ENCODE measurements around the gene ZNF772.
A peak's percentile ranks its signal among the peaks of the same experiment; 100 is the strongest.
"Not testable (repeated sequence)": the region's sequence is repeated elsewhere in the genome, so short reads cannot be mapped to it uniquely, and the experiment has no call there.

The ZNF772 gene

DNA sequence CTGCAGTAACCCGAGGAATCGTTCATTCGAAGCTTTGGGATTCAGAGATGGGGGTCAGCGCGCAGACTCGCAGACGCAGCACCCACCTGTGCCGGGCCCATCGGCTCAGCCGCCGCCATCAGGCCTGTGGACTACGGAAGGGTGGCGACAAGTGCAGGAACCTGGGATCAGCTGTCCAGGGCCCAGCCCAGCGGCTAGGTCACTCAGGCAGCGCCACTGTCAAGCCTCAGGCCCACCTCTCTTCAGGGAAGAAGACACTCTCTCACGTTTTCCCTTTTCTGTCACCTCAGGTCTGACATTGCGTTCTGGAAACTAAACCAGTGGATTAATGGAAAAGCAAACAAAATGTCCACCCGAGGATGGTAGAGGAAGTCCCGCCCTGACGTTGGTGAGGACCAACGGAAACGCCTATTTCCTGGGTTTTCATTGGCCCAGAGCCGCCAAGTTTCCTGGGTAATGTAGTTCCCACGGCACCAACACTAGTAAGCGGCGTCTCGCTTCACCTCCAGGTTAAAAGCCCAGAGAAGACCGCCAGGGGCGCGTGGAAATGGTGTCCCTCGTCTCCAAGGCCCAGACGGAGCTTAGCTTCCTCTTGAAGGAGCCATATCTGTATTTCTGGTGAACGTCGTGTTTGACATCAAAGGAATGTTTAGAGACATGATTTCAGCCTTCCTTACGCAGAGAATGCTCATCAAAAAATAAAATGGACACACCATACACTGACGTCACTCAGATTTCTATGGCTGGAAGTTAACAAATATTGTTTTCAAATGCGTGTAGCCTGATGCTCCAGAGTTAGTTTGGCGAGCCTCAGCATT lies at the start of gene ZNF772:
Gene ZNF772 (minus strand): TSS at position 376 of the 818 bp plus-strand sequence. CDS start 257 bp downstream, at position 119.
- Histone ChIP-seq H3K36me3 (ENCODE audit: insufficient read depth, insufficient read length, low read length) (peaks cover 42% of the 10 kb centered on the region), H3K4me1 (ENCODE audit: insufficient read depth, insufficient read length) (no peaks in the 10 kb centered on the region), H3K9ac (ENCODE audit: insufficient read length, low read depth) (peak within 1 kb of the TSS; percentile 88), H3K4me3 (ENCODE audit: insufficient read length, low read depth) (peak within 1 kb of the TSS; percentile 86), H3K27me3 (ENCODE audit: insufficient read depth, insufficient read length) (no peaks in the 10 kb centered on the region), H3K9me3 (ENCODE audit: insufficient read depth, low read length) (peaks cover 39% of the 10 kb centered on the region)
- TF ChIP-seq ZNF274 (IDR thresholded peaks at IDR 0.05; ENCODE audit: low read depth, low read length) (no peak), YY1 (IDR thresholded peaks at IDR 0.05; ENCODE audit: insufficient read depth, insufficient read length) (no peak), SUZ12 (IDR thresholded peaks at IDR 0.05; ENCODE audit: extremely low read depth, insufficient read depth, insufficient read length) (no peak)
- peak; percentile 87 for DNase-seq (ENCODE audit: low read depth, low spot score)

DNA sequence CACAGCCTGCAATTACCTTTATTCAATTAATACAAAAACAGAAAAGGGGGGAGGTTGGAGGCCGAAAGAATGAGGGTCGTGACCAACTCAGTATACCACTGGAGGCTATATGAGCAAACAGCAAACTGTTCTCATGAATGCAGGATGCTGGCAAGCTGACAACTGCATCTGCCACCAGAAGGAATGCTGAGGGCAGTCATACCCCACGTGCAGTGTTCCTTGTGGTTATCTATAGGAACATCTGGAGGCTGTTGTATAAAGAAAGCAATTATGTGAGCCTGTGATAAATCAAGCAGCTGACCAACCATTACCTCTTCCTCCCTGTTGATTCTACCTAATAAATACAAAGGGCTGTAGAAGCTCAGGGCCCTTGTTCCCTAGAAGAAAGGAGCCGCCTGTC lies 40.7 kb upstream of the ZNF772 start:
- not testable (repeated sequence) for DNase-seq (ENCODE audit: low read depth, low spot score); H3K27me3 ChIP-seq (ENCODE audit: insufficient read depth, insufficient read length); H3K4me1 ChIP-seq (ENCODE audit: insufficient read depth, insufficient read length); H3K9ac ChIP-seq (ENCODE audit: insufficient read length, low read depth); H3K4me3 ChIP-seq (ENCODE audit: insufficient read length, low read depth); H3K36me3 ChIP-seq (ENCODE audit: insufficient read depth, insufficient read length, low read length)
- H3K9me3 ChIP-seq (ENCODE audit: insufficient read depth, low read length): peaks cover 25% of the 10 kb centered on the region

DNA sequence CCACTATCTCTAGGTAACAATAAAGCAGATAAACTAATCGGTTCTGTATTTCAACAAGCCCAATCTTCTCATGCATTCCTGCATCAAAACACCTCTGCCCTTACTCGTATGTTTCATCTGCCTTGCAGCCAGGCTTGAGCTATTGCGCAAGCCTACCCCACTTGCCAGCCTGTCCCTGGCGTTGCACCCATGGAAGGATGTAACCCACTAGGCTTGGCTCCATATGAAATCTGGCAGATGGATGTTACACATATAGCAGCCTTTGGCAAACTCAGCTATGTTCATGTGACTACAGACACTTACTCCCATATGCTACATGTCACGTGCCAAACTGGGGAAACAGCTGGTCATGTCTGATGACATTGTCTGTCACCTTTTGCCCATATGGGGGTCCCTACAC lies 37.9 kb upstream of the ZNF772 start:
- no peak overlapping the region for H3K4me3 ChIP-seq (ENCODE audit: insufficient read length, low read depth)

DNA sequence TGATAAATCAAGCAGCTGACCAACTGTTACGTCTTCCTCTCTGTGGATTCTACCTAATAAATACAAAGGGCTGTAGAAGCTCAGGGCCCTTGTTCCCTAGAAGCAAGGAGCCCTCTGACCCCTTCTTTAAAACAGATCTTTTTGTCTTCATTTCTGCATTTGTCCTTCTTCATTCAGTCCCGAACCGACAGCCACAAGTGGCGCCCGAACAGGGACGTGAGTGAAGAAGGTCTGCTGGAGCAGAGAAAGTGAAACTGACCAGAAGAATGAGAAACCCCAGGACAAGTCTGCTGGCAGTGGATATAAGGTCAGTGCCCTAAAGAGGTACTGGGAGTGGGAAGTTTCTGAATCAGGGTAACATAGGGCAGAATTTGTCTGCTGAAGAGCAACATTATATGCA lies 35.5 kb upstream of the ZNF772 start:
- no peaks in the 10 kb centered on the region for H3K4me1 ChIP-seq (ENCODE audit: insufficient read depth, insufficient read length)
- H3K9ac ChIP-seq (ENCODE audit: insufficient read length, low read depth): no peak overlapping the region
- TF ChIP-seq SUZ12 (IDR thresholded peaks at IDR 0.05; ENCODE audit: extremely low read depth, insufficient read depth, insufficient read length) (no peak), ZNF274 (IDR thresholded peaks at IDR 0.05; ENCODE audit: low read depth, low read length) (no peak), YY1 (IDR thresholded peaks at IDR 0.05; ENCODE audit: insufficient read depth, insufficient read length) (no peak)
- peaks cover 12% of the 10 kb centered on the region for H3K36me3 ChIP-seq (ENCODE audit: insufficient read depth, insufficient read length, low read length)
- no peak for DNase-seq (ENCODE audit: low read depth, low spot score)
- H3K9me3 ChIP-seq (ENCODE audit: insufficient read depth, low read length): peaks cover 43% of the 10 kb centered on the region
- H3K4me3 ChIP-seq (ENCODE audit: insufficient read length, low read depth): no peak overlapping the region
- no peaks in the 10 kb centered on the region for H3K27me3 ChIP-seq (ENCODE audit: insufficient read depth, insufficient read length)

More for the DNA sequence above, 37.9 kb upstream of the ZNF772 start:
- Histone ChIP-seq H3K27me3 (ENCODE audit: insufficient read depth, insufficient read length) (no peaks in the 10 kb centered on the region), H3K36me3 (ENCODE audit: insufficient read depth, insufficient read length, low read length) (peaks cover 6% of the 10 kb centered on the region), H3K9me3 (ENCODE audit: insufficient read depth, low read length) (peaks cover 43% of the 10 kb centered on the region), H3K4me1 (ENCODE audit: insufficient read depth, insufficient read length) (no peaks in the 10 kb centered on the region), H3K9ac (ENCODE audit: insufficient read length, low read depth) (no peak overlapping the region)
- no peak for DNase-seq (ENCODE audit: low read depth, low spot score)
- no peak for TF ChIP-seq SUZ12 (IDR thresholded peaks at IDR 0.05; ENCODE audit: extremely low read depth, insufficient read depth, insufficient read length)
- TF ChIP-seq YY1 (IDR thresholded peaks at IDR 0.05; ENCODE audit: insufficient read depth, insufficient read length): no peak
- TF ChIP-seq ZNF274 (IDR thresholded peaks at IDR 0.05; ENCODE audit: low read depth, low read length): no peak

DNA sequence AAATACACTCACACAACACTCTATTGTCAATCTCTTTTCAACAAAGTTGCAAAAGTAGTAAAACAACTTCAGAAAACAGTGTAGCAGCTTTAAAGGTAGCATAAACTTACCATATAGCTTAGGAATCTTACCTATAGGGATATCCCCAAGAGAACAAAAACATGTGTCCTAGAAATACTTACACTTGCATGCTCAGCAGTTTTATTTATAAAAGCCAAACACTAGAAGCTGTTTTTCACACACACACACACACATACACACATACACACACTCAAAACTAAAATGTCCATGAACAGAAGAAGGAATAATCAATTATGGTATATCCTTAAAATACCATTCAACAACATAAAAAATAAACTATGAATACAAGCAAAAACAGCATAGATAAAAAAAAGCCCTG lies 34.1 kb upstream of the ZNF772 start:
- H3K36me3 ChIP-seq (ENCODE audit: insufficient read depth, insufficient read length, low read length): peaks cover 23% of the 10 kb centered on the region
- H3K9ac ChIP-seq (ENCODE audit: insufficient read length, low read depth): no peak overlapping the region

DNA sequence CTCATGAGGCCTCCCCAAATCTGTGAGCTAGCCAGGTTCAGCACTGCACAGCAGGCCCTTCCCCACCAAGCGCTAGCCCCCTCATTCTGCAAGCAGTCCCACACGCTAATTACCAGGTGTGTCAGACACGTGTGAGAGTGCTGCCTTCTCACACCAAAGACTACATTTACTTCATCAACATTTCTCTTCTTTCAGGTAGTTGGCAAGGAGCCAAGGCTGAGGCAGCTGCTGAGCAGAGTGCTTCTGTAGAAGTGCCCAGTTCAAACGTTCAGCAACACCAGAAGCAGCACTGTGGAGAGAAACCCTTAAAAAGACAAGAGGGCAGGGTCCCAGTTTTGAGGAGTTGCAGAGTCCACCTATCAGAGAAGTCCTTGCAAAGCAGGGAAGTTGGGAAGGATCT lies 28.8 kb upstream of the ZNF772 start:
- no peak for TF ChIP-seq ZNF274 (IDR thresholded peaks at IDR 0.05; ENCODE audit: low read depth, low read length)
- no peak for TF ChIP-seq YY1 (IDR thresholded peaks at IDR 0.05; ENCODE audit: insufficient read depth, insufficient read length)
- no peak for TF ChIP-seq SUZ12 (IDR thresholded peaks at IDR 0.05; ENCODE audit: extremely low read depth, insufficient read depth, insufficient read length)
- peaks cover 54% of the 10 kb centered on the region for H3K36me3 ChIP-seq (ENCODE audit: insufficient read depth, insufficient read length, low read length)

More for the DNA sequence above, 34.1 kb upstream of the ZNF772 start:
- no peaks in the 10 kb centered on the region for H3K4me1 ChIP-seq (ENCODE audit: insufficient read depth, insufficient read length)
- no peak for DNase-seq (ENCODE audit: low read depth, low spot score)
- no peak overlapping the region for H3K4me3 ChIP-seq (ENCODE audit: insufficient read length, low read depth)
- no peak for TF ChIP-seq YY1 (IDR thresholded peaks at IDR 0.05; ENCODE audit: insufficient read depth, insufficient read length)
- no peak for TF ChIP-seq SUZ12 (IDR thresholded peaks at IDR 0.05; ENCODE audit: extremely low read depth, insufficient read depth, insufficient read length)
- no peak for TF ChIP-seq ZNF274 (IDR thresholded peaks at IDR 0.05; ENCODE audit: low read depth, low read length)
- H3K27me3 ChIP-seq (ENCODE audit: insufficient read depth, insufficient read length): no peaks in the 10 kb centered on the region
- peaks cover 43% of the 10 kb centered on the region for H3K9me3 ChIP-seq (ENCODE audit: insufficient read depth, low read length)

DNA sequence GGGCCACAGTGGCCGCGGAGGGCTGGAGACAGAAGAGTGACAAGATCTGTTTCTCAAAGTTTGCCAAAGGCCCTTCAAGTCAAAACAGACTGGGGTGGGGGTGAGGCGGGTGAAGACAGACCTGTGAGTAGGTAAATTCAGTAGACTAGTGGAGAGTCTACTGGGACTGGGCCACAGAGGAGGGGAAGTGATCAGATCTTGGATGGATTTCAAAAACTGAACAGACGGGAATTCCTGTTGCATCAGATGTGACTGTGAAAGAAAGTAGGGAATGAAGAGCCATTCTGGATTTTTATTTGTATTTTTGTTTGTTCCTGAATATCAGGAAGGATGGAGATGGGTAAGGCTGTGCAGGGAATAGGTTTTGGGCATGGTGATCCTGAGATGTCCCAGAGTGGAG lies 23.0 kb upstream of the ZNF772 start:
- not testable (repeated sequence) for H3K4me1 ChIP-seq (ENCODE audit: insufficient read depth, insufficient read length); H3K27me3 ChIP-seq (ENCODE audit: insufficient read depth, insufficient read length); DNase-seq (ENCODE audit: low read depth, low spot score); H3K9me3 ChIP-seq (ENCODE audit: insufficient read depth, low read length)
- H3K4me3 ChIP-seq (ENCODE audit: insufficient read length, low read depth): peak overlapping the region; percentile 36
- peaks cover 27% of the 10 kb centered on the region for H3K36me3 ChIP-seq (ENCODE audit: insufficient read depth, insufficient read length, low read length)
- H3K9ac ChIP-seq (ENCODE audit: insufficient read length, low read depth): peak overlapping the region; percentile 50

More for the DNA sequence above, 28.8 kb upstream of the ZNF772 start:
- Histone ChIP-seq H3K9me3 (ENCODE audit: insufficient read depth, low read length) (no peaks in the 10 kb centered on the region), H3K9ac (ENCODE audit: insufficient read length, low read depth) (no peak overlapping the region), H3K27me3 (ENCODE audit: insufficient read depth, insufficient read length) (no peaks in the 10 kb centered on the region), H3K4me1 (ENCODE audit: insufficient read depth, insufficient read length) (no peaks in the 10 kb centered on the region), H3K4me3 (ENCODE audit: insufficient read length, low read depth) (no peak overlapping the region)
- DNase-seq (ENCODE audit: low read depth, low spot score): no peak

DNA sequence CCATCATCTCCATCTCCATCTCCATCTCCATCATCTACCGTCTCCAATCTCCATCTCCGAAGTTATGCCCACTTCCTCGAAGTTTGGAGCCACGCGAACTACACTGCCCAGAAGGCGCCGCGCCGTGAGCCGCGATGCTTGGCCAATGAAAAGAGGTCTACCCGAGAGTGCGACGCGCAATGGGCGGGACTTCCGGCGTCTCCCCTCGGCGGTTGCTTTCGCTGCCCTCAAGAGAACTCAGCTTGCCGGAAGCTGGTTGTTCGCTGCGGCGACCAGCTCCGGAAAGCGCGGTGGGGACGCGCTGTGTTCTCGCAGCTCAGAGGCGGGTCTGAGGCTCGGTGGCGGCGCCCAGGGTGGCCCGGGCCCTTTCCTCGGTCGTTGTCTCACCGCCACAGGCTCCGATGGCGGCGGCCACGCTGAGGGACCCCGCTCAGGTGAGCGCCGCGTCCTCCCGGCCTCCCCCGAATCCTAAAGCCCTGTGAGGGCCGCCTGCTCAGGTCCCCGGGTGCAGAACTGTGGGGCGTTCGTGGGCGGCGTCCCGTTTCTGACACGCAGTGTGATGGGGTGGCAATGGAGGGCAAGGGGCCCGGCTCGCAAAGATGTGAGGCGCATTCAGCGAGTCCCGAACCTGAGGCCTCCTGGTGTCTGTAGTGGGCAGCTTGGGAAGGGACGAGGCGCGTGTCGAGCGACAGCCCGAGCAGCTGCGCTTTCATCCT lies 22.5 kb upstream of the ZNF772 start, which contains the start of gene ZNF773:
Gene ZNF773 (plus strand): TSS at position 259 of the 716 bp plus-strand sequence. CDS start 143 bp downstream, at position 402.
- H3K27me3 ChIP-seq (ENCODE audit: insufficient read depth, insufficient read length); H3K9me3 ChIP-seq (ENCODE audit: insufficient read depth, low read length); H3K4me1 ChIP-seq (ENCODE audit: insufficient read depth, insufficient read length): not testable (repeated sequence)
- H3K9ac ChIP-seq (ENCODE audit: insufficient read length, low read depth): peak within 1 kb of the TSS; percentile 88
- peak within 1 kb of the TSS; percentile 60 for H3K4me3 ChIP-seq (ENCODE audit: insufficient read length, low read depth)
- H3K36me3 ChIP-seq (ENCODE audit: insufficient read depth, insufficient read length, low read length): peaks cover 23% of the 10 kb centered on the region
- DNase-seq (ENCODE audit: low read depth, low spot score): peak; percentile 84

DNA sequence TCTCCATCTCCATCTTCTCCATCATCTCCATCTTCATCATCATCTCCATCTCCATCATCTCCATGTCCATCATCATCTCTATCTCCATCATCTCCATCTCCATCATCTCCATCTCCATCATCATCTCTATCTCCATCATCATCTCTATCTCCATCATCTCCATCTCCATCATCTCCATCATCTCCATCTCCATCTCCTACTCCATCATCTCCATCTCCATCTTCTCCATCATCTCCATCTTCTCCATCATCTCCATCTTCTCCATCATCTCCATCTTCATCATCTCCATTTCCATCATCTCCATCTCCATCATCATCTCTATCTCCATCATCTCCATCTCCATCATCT lies 21.9 kb upstream of the ZNF772 start:
- H3K9me3 ChIP-seq (ENCODE audit: insufficient read depth, low read length); H3K9ac ChIP-seq (ENCODE audit: insufficient read length, low read depth); DNase-seq (ENCODE audit: low read depth, low spot score); H3K27me3 ChIP-seq (ENCODE audit: insufficient read depth, insufficient read length); H3K4me1 ChIP-seq (ENCODE audit: insufficient read depth, insufficient read length); H3K4me3 ChIP-seq (ENCODE audit: insufficient read length, low read depth): not testable (repeated sequence)
- peaks cover 21% of the 10 kb centered on the region for H3K36me3 ChIP-seq (ENCODE audit: insufficient read depth, insufficient read length, low read length)

DNA sequence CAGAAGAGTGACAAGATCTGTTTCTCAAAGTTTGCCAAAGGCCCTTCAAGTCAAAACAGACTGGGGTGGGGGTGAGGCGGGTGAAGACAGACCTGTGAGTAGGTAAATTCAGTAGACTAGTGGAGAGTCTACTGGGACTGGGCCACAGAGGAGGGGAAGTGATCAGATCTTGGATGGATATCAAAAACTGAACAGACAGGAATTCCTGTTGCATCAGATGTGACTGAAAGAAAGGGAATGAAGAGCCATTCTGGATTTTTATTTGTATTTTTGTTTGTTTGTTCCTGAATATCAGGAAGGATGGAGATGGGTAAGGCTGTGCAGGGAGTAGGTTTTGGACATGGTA lies 10.9 kb upstream of the ZNF772 start:
- peaks cover 26% of the 10 kb centered on the region for H3K36me3 ChIP-seq (ENCODE audit: insufficient read depth, insufficient read length, low read length)
- H3K4me3 ChIP-seq (ENCODE audit: insufficient read length, low read depth): peak overlapping the region; percentile 20
- peak overlapping the region; percentile 64 for H3K9ac ChIP-seq (ENCODE audit: insufficient read length, low read depth)
- DNase-seq (ENCODE audit: low read depth, low spot score); H3K27me3 ChIP-seq (ENCODE audit: insufficient read depth, insufficient read length); H3K9me3 ChIP-seq (ENCODE audit: insufficient read depth, low read length); H3K4me1 ChIP-seq (ENCODE audit: insufficient read depth, insufficient read length): not testable (repeated sequence)
